DMS114 treated with DMSO at 0.1 percent for 48 hours (cell line): ENCODE data around the gene RNF169.
"Not testable (repeated sequence)": the region's sequence is repeated elsewhere in the genome, so short reads cannot be mapped to it uniquely, and the experiment has no call there.

ENCODE experiments used
- DNase-seq: peaks from one replicate; lab custom pipeline; 2025; ENCODE audit not compliant: unreplicated experiment; lab: John Stamatoyannopoulos, UW

RNF169 gene

DNA sequence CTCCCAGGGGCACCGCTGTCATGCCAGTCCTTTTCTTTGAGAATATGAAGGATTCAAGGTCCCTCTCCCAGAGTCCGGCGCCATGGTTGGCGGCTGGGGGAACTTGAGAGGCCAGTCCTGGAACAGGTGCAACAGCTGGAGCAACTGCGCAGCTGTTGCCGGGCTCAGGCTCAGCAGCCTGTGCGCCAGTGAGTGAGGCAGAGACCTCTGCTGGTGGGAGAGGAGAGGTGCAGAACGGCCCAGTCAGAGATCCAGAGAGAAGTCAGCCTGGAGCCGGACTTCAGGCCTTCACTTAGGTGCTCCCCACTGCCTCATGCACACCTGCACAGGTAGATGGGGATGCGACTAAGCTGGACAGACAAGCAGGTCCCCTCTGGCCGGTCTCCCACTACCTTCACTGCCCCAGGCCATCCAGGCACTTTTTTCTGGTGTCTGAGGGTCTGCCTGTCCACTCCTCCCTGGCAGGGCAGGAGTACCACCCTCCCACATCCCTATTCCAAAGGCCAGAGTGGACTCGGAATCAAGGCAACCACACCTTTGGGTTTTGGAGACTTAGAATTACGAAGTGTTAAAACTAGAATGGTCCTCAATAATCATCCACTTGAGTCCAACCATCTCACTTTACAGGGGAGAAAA, 22.0 kb upstream of the RNF169 start:
- peak; percentile 43 for DNase-seq

DNA sequence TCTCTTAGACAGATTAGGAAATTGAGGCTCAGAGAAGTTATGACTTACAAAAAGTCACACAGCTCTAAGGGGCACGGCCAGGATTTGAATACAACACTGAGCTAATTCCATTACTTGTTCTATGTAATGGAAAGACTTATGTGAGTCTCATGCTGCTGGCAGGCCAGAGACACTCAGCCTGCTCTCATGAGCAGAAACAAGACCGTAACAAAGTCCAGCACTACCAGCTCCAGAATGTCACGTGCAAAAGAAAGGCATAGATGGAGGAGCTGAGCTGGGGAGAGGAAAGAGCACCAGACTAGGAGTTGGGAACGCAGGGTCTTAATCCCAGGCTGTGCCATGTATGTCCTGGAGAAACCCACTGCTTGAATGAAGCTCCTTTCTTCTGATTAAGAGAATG, 19.3 kb upstream of the RNF169 start:
- no peak for DNase-seq

DNA sequence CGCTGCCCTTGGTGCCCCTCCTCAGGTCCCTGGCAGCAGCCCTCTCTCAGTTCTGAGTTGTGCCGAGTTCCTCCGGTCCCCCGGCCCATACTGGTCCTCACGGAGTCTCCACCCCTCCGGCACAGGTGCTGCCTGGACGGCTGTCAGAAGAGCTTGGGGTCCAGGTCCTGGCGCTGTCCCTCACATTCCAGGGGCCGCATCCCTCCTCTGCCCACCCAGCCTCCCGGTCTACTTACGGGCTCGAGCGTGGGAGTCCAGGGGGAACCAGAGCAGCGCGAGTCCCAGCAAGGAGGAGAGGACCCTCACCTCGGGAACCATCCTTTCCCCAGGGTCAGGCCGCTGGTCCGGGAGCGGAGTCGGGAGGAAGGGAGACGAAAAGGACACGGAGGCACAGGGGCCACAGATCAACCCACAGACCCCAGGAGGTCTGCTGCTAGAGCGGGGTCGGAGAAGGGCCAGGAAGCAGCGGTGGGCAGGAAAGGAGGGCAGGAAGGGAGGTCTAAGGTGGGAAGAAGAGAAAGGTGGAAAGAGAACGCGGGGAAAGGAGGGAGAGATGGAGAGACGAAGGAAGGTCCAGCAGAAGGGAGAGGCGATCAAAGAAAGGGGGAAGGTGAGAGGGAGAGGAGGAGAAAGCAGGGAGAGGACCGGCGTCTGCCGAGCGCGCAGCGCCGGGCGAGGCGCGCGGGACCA, 17.9 kb upstream of the RNF169 start:
- no peak for DNase-seq

DNA sequence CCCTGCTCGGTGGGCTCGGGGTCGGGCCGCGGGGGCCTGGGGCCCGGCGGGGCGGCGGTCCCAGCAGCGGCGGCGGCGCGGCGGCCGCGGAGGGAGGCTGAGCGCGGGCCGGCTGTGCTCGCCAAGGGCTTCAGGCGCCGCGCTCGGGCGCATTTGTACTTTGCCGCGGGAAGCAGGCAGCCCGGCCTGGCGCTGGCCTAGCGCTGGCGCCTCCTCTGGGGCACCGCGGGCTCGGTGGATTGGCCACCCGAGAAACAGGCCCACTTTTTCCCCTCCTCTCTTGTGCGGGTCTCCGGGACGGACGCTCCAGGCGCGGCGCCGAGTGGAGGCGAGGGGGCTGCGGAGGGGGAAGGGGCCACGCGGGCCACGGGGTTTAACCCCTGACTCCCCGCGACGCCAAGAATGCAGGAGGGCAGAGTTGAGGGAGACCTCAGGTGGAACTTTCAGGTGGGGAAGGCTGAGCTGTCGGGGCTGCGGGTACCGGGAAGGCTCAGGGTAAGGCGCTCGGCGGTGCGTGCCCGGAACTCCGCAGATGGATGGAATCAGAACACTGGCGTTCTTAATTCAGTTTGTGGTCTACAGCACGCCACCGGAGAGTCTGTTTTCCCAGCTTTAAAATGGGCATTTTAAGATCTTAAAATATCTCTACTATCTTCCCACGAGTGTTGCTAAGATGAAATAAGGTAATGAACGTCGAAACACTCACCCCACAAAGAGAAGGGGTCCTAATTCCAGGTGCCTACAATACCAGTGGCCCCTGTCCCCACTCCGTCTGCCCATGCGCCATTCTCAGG, 17.2 kb upstream of the RNF169 start, which contains the start of gene CHRDL2:
Gene CHRDL2, minus strand, starts transcription at position 126 of the 794 bp plus-strand sequence. CDS start 538 bp downstream, outside the sequence.
- DNase-seq: no peak

DNA sequence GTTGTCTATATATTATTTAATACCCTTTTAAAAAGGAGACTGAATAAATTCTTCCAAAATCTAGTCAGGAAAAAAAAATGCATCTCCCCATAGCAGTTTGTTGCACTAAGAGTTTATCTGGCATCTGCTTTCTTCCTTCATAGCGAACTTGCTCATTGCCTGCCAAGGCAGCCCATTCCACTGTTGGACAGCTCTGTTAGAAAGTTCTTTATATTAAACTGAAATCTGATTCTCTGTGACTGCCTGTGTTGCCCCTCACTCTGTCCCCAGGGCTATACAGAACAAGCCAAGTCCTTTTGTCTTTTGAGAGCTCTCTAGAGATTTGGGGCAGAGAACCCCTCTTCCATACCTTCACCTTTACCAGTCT, 14.1 kb upstream of the RNF169 start:
- no peak for DNase-seq

DNA sequence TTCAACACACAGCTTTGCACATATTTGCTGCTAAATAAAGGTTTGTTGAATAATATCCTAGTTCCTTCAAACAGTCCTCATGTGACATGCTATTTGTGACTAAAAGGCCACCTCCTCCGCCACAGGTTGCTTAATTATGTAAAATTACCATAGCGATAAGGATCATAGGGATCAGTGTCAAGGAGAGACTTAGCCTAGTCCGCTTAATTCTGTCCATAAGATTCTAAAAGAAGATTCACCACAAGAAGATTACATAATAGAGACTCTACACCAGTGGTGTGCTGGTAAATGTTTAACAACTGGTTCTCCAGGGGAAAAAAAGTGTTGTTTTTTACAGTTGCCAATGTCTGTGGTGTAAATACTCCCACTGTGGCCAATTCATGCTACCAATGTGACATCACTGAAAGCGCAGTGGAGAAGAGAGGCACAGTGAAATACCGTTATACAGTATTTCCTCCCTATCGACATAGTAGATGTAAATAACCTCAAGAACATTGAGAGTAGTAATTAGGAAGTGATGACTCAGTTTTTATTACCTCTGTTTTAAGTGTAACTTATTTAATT, 13.2 kb upstream of the RNF169 start:
- no peak for DNase-seq

DNA sequence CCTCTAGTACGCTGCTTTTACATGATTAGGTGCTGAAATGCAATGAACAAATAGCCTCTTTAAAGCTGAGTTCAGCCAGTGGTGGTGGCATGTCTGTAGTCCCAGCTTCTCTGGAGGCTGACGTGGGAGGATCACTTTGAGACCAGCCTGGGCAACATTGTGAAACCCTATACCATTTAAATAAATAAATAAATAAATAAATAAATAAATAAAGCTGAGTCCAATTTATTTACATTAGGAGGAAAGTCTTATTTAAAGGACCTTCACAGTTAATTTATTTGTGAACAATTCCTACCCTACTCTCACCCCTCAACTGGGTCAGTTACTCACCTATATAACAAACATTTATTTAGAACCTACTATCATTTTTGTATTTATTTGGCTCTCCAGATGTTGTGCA, 12.6 kb upstream of the RNF169 start:
- no peak for DNase-seq

DNA sequence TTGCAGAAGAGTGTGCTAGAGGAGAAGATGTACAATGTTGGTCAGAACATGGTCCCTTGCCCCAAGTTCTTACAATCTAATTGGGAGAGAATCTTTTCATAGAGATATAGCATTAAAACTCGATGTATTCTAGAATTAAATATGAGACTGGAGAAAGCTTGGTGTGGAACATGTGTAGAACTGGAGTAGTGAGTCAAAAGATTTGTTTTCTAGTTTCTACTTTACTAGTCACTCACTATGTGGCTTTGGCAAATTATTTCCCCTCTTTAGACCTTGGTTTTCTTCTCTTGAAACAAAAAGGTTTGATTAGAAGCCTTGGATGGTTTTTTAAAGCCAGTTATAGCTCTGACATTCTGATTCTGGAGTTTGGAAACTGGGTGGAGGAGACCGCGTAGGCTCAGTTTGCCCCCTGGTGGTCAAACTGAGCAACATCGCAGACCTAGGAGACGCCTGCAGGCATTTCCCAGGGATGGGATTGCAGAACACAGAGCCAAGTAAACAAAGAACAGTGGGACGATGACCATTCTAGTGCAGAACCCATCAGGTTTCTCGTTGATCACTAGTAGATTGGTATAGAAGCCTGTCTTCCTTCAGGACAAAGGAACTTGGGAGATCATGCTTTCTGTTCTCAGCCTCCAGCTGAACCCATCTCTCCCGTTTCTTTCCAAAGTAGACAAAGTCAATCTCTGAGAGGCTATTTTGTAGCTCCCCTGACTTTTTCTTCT, 8.9 kb upstream of the RNF169 start:
- DNase-seq: peak; percentile 40

DNA sequence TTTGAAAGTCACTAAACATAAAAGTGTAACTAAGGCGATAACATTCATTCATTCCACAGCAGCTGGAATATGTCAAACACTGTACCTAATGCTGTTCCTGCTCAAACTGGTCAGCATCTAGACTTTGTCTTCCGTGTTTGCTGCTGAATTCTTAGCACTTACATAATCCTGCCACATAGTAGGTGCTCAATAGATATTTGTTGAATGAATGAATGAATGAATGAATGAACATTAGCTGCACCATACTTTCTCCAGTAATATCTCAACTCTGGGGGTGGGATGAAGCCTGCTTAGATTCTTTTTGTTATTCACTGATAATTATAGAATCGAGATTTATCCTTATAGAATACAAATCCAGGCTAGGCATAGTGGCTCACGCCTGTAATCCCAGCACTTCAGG, 6.6 kb upstream of the RNF169 start:
- DNase-seq: no peak

DNA sequence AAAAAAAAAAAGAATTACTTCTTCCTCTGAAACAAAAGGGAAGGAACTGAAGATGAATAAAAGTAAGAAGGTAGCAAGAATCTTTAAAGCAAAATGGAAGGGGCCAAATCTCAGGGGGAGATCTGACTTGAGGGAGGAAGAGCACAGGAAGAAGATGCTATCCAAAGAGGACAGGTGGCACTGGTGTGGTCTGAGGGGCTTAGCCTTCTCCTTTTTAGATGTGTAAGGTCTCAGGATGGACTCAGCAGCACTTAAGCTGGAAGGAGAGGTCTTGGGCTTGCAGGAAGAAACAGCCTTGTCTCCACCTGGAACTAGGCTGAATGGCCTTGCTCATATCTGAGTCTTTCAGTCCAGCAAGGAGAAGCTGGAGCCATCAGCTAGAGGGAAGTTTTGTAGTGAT, 5.0 kb upstream of the RNF169 start:
- no peak for DNase-seq

DNA sequence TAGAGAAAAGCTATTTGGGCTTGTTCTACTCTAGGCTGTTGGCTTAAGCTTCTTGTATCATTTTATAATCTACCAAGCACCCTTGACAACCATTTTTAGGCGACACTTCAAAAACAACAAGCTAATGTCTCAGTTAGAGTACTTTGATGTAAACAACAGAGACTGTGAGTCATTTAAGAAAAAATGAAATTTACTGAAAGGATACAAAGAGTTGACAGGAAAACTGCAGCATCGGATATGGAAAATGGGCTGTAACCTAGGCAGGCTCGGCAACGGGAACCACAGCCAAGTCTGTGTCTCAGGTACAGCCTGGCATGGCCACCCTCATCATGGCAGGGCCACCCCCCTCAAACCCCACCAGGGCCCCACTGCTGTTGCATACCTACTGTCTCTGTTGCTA, 4.4 kb upstream of the RNF169 start:
- no peak for DNase-seq

DNA sequence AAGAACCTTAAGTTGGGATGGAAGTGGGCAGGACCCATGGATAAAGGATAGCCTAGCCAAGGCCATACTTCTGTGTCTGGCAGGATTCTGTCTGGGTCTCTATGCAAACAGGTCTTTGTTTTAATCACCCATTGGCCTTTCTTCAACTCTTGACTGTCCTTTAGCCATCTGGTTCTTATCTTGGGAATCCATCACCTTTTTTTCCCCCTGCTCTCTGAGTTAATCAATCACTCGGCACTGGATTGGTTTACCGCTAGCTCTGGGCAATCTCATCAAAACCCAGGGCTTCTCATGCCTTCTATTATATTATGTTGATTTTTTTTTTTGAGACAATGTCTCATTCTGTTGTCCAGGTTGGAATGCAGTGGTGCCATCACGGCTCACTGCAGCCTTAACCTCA, 1.8 kb upstream of the RNF169 start:
- DNase-seq: no peak

DNA sequence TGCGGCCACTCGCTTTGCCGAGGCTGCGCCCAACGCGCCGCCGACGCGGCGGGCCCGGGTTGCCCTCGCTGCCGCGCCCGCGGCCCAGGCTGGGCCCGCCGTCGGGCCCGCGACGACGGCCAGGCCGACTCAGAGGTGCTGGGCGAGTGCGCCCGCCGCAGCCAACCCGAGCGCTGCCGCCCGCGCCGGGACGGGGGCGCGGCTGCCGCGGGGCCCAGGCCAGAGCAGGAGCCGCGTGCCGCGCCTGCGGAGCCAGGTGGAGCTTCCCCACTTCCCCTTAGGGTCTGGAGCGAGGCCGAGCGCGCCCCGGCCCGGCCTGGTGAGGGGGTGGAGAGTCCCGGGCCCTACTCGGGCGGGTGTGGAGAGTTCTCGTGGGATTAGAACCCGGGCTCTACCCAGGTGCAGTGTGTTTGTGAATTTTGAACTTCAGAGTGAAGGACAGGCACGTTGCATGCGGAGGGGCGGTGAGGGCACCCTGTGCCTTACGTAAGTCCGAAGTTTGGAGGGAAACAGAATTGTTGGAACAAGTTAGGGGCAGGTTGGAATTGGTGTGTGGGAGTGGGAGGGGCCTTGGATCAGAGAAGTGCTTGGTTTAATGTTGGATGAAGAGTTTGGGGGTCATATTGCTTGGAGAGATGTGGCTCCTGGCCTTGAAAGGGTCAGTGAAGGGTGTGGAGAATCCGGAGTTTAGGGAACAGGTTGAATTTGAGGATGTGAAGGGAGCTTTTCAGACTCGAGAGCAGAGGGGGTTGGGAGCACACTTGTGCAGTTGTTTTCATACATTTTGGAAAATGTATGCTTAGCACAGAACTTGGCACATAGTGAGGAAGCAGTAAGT, 697 bp downstream of the RNF169 start:
- peak; percentile 35 for DNase-seq

DNA sequence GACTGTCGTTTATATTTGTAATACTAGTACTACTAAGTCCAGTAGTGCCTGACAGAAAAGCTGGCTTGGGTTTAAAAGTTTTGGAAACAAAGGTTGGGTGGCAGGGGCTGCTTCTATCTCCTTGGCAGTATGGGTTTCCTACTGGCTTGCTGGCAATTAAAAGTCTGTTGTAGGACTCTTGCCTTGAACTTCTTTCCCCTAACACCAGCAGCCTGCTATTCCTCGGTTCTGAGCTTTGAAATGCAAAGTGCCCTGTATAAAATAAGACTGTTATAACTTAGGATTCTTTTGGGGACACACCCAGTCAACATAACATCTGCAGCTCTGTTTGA, 1.3 kb downstream of the RNF169 start:
- no peak for DNase-seq

DNA sequence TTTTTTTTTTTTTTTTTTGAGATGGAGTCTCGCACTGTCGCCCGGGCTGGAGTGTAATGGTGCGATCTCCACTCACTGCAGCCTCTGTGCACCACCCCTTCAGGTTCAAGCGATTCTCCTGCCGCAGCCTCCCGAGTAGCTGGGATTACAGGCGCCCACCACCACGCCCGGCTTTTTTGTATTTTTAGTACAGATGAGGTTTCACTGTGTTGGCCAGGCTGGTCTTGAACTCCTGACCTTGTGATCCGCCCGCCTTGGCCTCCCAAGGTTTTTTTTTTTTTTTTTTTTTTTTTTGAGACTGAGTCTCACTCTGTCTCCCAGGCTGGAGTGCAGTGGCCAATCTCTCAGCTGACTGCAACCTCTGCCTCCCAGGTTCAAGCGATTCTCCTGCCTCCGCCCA, 1.9 kb downstream of the RNF169 start:
- not testable (repeated sequence) for DNase-seq

DNA sequence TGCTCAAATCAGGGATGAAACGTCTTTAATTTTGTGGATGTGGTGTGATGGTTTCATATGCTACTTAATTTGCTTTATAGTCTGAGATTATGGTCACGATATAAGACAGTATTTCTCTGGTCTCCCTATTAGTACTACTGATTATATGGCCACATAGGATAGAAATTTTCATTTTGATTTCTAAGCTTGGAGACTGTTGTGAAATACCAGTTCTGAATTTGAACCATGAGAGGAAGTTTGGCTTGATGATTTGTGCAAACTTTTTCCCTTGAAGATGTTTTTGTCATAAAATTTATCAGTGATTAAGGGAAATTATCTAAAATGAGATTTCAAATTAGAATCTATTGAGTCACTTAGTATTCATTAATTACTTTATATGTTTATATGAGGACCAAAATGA, 2.7 kb downstream of the RNF169 start:
- DNase-seq: no peak

DNA sequence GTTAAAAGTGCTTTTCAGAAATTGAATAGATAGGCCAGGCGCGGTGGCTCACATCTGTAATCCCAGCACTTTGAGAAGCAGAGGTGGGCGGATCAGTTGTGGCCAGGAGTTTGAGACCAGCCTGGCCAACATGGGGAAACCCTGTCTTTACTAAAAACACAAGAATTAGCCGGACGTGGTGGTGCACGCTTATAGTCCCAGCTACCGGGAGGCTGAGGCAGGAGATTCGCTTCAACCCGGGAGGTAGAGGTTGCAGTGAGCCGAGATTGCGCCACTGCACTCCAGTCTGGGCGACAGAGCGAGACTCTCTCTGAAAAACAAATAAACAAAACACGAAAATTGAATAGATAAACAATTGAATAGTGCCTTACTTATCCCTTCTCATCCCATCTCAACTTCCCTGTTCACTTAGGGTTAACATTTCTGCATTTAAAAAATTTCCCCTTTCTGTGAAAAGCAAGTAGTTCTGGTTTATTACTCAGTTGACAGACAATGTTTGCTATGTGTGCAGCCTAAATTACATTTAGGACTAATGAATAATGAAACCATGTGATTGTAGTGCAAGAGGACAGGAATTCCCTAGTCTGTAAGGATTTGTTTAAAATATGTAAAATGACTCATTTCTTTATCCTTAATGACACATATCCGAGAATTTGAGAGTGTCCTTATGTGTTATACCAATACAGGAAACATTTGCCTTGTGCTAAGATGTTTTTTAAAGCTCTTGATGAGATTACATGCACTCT, 6.0 kb downstream of the RNF169 start:
- no peak for DNase-seq

DNA sequence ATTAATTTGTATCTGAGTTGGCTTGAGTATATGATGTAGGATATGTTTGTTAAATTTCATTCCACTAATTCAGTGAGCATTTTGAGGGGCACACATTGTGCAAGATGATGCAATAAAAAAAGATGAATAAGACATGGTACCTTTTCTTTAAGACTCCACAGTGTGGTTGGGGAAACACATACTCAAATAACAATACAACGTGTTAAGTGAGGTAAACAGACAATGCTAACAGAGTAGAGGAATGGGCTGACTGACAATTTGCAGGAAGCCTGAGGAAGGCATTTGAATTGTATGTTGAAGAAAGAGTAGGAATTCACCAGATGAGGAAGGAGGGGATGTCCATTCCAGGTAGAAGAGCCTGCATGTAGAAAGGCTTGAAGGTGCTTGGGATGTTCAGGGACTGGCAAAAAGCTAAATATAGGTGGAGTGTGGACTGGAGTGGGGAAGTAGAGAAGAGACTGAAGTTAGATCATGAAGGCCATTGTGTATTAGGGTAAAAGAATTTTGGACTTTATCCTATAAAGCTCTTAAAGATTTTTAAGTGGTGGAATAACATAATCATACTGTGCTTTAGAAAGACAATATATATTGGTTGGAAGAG, 6.8 kb downstream of the RNF169 start:
- DNase-seq: no peak

DNA sequence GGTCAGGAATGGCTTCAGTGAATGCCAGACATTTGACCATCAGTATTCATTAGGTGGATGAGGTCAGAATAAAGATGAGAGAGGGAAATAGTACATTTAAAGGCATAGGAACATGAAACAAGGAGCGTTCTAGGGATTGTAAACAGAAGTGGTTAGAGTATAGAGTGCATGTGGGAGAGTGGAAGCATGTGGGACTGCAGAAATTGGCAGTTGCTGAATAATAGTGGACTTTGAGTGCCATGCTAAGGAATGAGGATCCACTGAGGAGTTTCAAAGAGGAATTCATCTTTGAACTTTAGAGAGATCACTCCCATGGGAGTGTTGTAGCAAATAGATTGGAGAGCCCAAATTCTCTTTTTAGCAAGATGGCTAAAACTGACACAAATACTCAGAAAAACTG, 7.9 kb downstream of the RNF169 start:
- DNase-seq: no peak
